ENCODE measurements around the gene TM4SF5. TPM values are rescaled to one million over a fixed set of nuclear protein-coding genes. Genes with fewer than 3 reads are reported as not detected.

The TM4SF5 gene
- total RNA-seq, 1 experiment from 2014 or later = not detected

DNA sequence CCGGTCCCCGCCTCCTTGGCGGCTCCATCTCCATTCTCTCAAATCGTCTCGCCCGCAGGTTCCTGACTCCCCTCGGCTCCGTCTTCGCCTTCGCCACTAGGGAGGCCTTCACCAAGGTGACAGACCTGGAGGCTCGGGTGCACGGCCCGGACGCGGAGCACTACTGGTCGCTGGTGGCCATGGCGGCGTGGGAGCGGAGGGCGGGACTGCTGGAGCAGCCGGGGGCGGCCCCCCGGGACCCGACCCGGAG is 17.9 kb downstream of the TM4SF5 start:
- Histone ChIP-seq H3K9me3 (ENCODE audit: control insufficient read depth in 1 of 2, insufficient read depth in 1 of 2, low read depth in 1 of 2, low read length in 2 of 2) (no peaks in the 10 kb centered on the region), H3K79me2 (ENCODE audit: insufficient read depth, low read length) (peaks cover 8% of the 10 kb centered on the region; the same call in 1 of the 2 replicates), H4K20me1 (ENCODE audit: insufficient read depth) (no peaks in the 10 kb centered on the region), H2AFZ (ENCODE audit: low read depth, low read length, poor library complexity, severe bottlenecking) (no peak overlapping the region), H3K9me2 (ENCODE audit: insufficient read depth) (no peaks in the 10 kb centered on the region), H3K27ac (ENCODE audit: low read depth, low read length) (peak overlapping the region; percentile 98), H3K4me2 (ENCODE audit: low read length) (peak overlapping the region; percentile 92), H3K27me3 (ENCODE audit: insufficient read depth, low read length) (no peaks in the 10 kb centered on the region), H3K4me1 (ENCODE audit: control insufficient read depth in 1 of 2, insufficient read depth in 2 of 2, low read length in 2 of 2) (peaks cover 25 to 36% of the 10 kb centered on the region in 2 experiments), H3K36me3 (ENCODE audit: control insufficient read depth in 1 of 2, insufficient read depth in 2 of 2, low read length in 2 of 2) (no peaks in the 10 kb centered on the region), H3K4me3 (replicated peaks in 1 of 2; ENCODE audit: low read depth in 1 of 2, low read length in 2 of 2) (peak overlapping the region; percentile 61 to 66), H3K9ac (ENCODE audit: low read length) (peak overlapping the region; percentile 79)
- ChIA-PET RAD21 (ENCODE audit: low non-redundant PET in 1 of 2, low total read pairs in 2 of 2, uncharacterized antibody in 2 of 2, unreplicated experiment in 2 of 2) (interaction anchor here (1.4 to 1.5 kb wide), 2 partner anchors 58 to 79 kb away, joined by 4 to 6 read pairs; partner anchors contain the start of genes ARRB2 (in 1 of the 2) and MED11 (in 1 of the 2)), POLR2A (interaction anchor here (1.3 kb wide), 1 partner anchor 17 kb away, joined by 5 read pairs; the partner anchor contains the start of gene PLD2), CTCF (interaction anchor here (1.2 to 3.6 kb wide), 12 partner anchors 11 to 223 kb away, joined by 3 to 19 read pairs (median 6); partner anchors contain the start of genes ARRB2, CHRNE, MED11 and PLD2)
- no peak for TF ChIP-seq EGR1 (IDR thresholded peaks at IDR 0.05; ENCODE audit: low read depth)
- peak; percentile 8 for TF ChIP-seq YY1 (IDR thresholded peaks at IDR 0.05; ENCODE audit: extremely low read depth, insufficient replicate concordance, low read depth, low read length)
- peak; percentile 32 for DNase-seq (ENCODE audit: low read depth, low spot score)
- intact Hi-C loops (cut with micrococcal nuclease) = no loop called here
- ATAC-seq = no peak
- no TSS peak for BruUV-seq (replicated peaks)

DNA sequence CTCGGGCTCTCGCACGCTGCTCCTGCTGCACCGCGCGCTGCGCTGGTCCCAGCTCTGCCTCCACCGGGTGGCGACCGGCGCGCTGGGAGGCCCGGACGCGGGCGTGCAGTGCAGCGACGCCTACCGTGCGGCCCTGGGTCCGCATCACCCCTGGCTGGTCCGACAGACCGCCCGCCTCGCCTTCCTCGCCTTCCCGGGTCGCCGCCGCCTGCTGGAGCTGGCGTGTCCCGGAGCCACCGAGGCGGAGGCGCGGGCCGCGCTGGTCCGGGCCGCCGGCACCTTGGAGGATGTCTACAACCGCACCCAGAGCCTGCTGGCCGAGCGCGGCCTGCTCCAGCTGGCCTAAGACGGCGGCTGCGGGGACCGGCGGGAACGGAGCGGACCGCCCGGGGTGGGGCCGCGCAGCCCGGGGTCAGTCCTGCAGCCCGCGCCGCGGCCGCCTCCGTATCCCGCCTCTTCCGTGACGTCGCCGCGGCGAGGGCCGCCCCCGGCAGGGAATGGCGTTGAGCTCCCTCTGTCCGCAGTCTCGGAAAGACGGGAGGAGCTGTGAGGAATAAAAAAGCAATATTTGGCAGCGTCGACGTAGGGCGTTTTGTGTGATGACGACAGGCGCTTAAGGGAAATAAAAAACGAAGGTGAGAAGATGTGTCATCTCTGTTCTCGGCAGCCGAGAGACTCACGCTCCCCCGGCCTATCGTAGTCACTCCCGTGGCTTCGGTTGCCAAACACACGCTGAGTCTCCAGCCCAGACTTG is 18.4 kb downstream of the TM4SF5 start:
- peak overlapping the region; percentile 79 for H3K9ac ChIP-seq (ENCODE audit: low read length)
- peak overlapping the region; percentile 61 to 66 for H3K4me3 ChIP-seq (replicated peaks in 1 of 2; ENCODE audit: low read depth in 1 of 2, low read length in 2 of 2)
- no peaks in the 10 kb centered on the region for H3K9me2 ChIP-seq (ENCODE audit: insufficient read depth)
- BruUV-seq (replicated peaks) = no TSS peak
- no peaks in the 10 kb centered on the region for H4K20me1 ChIP-seq (ENCODE audit: insufficient read depth)
- TF ChIP-seq, protein P1, sequence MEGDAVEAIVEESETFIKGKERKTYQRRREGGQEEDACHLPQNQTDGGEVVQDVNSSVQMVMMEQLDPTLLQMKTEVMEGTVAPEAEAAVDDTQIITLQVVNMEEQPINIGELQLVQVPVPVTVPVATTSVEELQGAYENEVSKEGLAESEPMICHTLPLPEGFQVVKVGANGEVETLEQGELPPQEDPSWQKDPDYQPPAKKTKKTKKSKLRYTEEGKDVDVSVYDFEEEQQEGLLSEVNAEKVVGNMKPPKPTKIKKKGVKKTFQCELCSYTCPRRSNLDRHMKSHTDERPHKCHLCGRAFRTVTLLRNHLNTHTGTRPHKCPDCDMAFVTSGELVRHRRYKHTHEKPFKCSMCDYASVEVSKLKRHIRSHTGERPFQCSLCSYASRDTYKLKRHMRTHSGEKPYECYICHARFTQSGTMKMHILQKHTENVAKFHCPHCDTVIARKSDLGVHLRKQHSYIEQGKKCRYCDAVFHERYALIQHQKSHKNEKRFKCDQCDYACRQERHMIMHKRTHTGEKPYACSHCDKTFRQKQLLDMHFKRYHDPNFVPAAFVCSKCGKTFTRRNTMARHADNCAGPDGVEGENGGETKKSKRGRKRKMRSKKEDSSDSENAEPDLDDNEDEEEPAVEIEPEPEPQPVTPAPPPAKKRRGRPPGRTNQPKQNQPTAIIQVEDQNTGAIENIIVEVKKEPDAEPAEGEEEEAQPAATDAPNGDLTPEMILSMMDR (IDR thresholded peaks at IDR 0.05 in 2 of 3, conservative IDR thresholded peaks at IDR 0.05 in 1 of 3; ENCODE audit: borderline replicate concordance in 1 of 3, insufficient read depth in 1 of 3, low read depth in 2 of 3, low read length in 2 of 3) = peak; percentile 50 to 92 (median 74); a peak in 5 of 6 replicates
- TF ChIP-seq ELF1 (IDR thresholded peaks at IDR 0.05; ENCODE audit: borderline replicate concordance, low read depth) (no peak), POLR2AphosphoS5 (IDR thresholded peaks at IDR 0.05; ENCODE audit: low read depth, low read length) (peak; percentile 56), SIN3A (IDR thresholded peaks at IDR 0.05; ENCODE audit: low read depth) (peak; percentile 60; the same call in 1 of the 2 replicates), EZH2 (IDR thresholded peaks at IDR 0.05) (no peak), ZFX (IDR thresholded peaks at IDR 0.05) (peak; percentile 97), SRF (IDR thresholded peaks at IDR 0.05; ENCODE audit: low read depth) (no peak), YY1 (IDR thresholded peaks at IDR 0.05; ENCODE audit: extremely low read depth, insufficient replicate concordance, low read depth, low read length) (peak; percentile 78), CBX3 (IDR thresholded peaks at IDR 0.05; ENCODE audit: low read depth) (peak; percentile 69), POLR2A (IDR thresholded peaks at IDR 0.05; ENCODE audit: borderline replicate concordance, extremely low read depth, insufficient read depth, insufficient read length) (peak; percentile 77), SP1 (IDR thresholded peaks at IDR 0.05; ENCODE audit: low read depth) (no peak; the same call in 1 of the 2 replicates), TCF7L2 (IDR thresholded peaks at IDR 0.05; ENCODE audit: borderline replicate concordance, extremely low read depth, insufficient read depth, insufficient read length) (peak; percentile 14), RAD21 (IDR thresholded peaks at IDR 0.05; ENCODE audit: low read depth) (peak; percentile 51)
- TF ChIP-seq, protein P2, sequence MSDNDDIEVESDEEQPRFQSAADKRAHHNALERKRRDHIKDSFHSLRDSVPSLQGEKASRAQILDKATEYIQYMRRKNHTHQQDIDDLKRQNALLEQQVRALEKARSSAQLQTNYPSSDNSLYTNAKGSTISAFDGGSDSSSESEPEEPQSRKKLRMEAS (IDR thresholded peaks at IDR 0.05) = peak; percentile 54
- ChIA-PET POLR2A (interaction anchor here (0.7 to 1.3 kb wide), 4 partner anchors 17 to 178 kb away, joined by 3 to 5 read pairs (median 3); partner anchors contain the start of genes PLD2 and SPAG7), CTCF (interaction anchor here (0.7 to 3.6 kb wide), 17 partner anchors 11 to 223 kb away, joined by 3 to 19 read pairs (median 4); partner anchors contain the start of genes ARRB2, CHRNE, MED11 and PLD2), RAD21 (ENCODE audit: low non-redundant PET in 1 of 2, low total read pairs in 2 of 2, uncharacterized antibody in 2 of 2, unreplicated experiment in 2 of 2) (interaction anchor here (0.6 to 1.5 kb wide), 3 partner anchors 59 to 80 kb away, joined by 3 to 6 read pairs (median 4); partner anchors contain the start of genes ARRB2 (in 1 of the 2) and MED11 (in 1 of the 2))
- ATAC-seq (peak; percentile 90), DNase-seq (ENCODE audit: low read depth, low spot score) (peak; percentile 88)
- H3K79me2 ChIP-seq (ENCODE audit: insufficient read depth, low read length) = peaks cover 8% of the 10 kb centered on the region; the same call in 1 of the 2 replicates
- no peaks in the 10 kb centered on the region for H3K9me3 ChIP-seq (ENCODE audit: control insufficient read depth in 1 of 2, insufficient read depth in 1 of 2, low read depth in 1 of 2, low read length in 2 of 2)
- H3K4me2 ChIP-seq (ENCODE audit: low read length) = peak overlapping the region; percentile 92
- peaks cover 25 to 36% of the 10 kb centered on the region in 2 experiments for H3K4me1 ChIP-seq (ENCODE audit: control insufficient read depth in 1 of 2, insufficient read depth in 2 of 2, low read length in 2 of 2)
- H2AFZ ChIP-seq (ENCODE audit: low read depth, low read length, poor library complexity, severe bottlenecking) = peak overlapping the region; percentile 81
- no peaks in the 10 kb centered on the region for H3K36me3 ChIP-seq (ENCODE audit: control insufficient read depth in 1 of 2, insufficient read depth in 2 of 2, low read length in 2 of 2)
- intact Hi-C loops (cut with micrococcal nuclease) = loop anchor here (2.0 kb wide), 1 partner anchor 59 kb away; the partner anchor contains the start of gene MED11
- H3K27ac ChIP-seq (ENCODE audit: low read depth, low read length) = peak overlapping the region; percentile 98
- H3K27me3 ChIP-seq (ENCODE audit: insufficient read depth, low read length) = no peaks in the 10 kb centered on the region
